GM18526 (cell line): ENCODE results near the gene NPHP4.

ENCODE experiments used
- POLR2A ChIP-seq: IDR thresholded peaks from 3 replicates; pipeline ENCODE4 v1.6.1; 2011; ENCODE audit not compliant: insufficient read length; ENCODE audit errors: extremely low read depth

The NPHP4 gene

GRCh38 chr1:5959087-5959486 is 33.1 kb downstream of the NPHP4 start:
- no peak for TF ChIP-seq POLR2A

- TF ChIP-seq POLR2A = no peak
Observed at GRCh38 chr1:5956022-5956830, 36.0 kb downstream of the NPHP4 start.

GRCh38 chr1:5955479-5955977 is 36.7 kb downstream of the NPHP4 start:
- no peak for TF ChIP-seq POLR2A

DNA sequence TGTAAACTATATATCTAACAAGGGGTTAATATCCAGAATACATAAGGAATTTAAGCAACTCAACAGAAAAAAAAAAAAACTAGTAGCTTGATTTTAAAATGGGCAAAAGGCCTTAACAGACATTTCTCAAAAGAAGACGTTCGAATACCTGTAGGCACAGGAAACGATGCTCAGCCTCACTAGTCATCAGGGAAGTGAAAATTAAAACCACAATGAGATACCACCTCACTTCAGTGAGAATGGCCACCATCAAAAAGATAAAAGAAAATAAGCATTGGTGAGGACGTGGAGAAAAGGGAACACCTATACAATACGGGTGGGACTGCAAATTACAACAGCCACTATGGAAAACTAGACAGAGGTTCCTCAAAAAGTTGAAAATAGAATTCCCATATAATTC is 37.3 kb downstream of the NPHP4 start:
- no peak for TF ChIP-seq POLR2A

- no peak for TF ChIP-seq POLR2A
Observed at GRCh38 chr1:5953386-5953785, 38.8 kb downstream of the NPHP4 start.

GRCh38 chr1:5951846-5952410 is 40.3 kb downstream of the NPHP4 start:
- no peak for TF ChIP-seq POLR2A

DNA sequence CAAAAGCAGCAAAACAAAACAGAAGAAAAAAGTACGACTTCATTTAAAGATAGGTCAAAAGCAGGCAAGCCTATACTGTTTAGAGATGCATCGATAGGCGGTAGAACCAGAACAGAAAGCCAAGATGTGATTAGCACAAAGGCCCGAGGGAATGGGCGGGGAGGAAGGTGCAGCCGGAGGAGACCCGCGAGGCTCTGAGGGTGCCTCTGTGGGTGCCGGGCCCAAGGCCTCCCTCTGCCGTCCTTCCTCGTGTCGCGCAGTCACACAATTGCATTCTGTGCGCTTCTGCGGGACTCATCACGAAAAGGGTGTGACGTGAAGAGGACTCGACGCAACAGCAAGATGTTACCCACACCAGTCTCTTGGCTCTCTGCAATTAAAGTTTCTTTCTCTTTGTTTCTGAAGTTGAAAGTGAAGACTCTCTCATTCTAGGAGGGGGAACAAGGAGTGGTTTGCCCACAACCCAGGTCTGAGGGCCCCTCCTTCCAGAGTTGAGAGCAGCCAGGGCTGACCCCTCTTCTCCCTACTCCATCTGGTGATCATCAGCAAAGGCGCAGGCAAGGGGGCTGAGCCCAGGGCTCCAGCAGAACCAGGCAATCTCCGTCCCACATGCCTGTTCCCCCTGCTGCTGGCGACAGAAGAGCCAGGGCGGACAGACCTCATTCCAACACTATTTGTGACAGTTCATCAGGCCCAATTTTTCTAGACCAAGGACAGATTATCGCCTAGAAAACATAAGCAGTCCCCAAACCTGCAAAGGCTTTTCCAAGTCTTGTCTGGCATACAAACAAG is 41.0 kb downstream of the NPHP4 start:
- TF ChIP-seq POLR2A = no peak

DNA sequence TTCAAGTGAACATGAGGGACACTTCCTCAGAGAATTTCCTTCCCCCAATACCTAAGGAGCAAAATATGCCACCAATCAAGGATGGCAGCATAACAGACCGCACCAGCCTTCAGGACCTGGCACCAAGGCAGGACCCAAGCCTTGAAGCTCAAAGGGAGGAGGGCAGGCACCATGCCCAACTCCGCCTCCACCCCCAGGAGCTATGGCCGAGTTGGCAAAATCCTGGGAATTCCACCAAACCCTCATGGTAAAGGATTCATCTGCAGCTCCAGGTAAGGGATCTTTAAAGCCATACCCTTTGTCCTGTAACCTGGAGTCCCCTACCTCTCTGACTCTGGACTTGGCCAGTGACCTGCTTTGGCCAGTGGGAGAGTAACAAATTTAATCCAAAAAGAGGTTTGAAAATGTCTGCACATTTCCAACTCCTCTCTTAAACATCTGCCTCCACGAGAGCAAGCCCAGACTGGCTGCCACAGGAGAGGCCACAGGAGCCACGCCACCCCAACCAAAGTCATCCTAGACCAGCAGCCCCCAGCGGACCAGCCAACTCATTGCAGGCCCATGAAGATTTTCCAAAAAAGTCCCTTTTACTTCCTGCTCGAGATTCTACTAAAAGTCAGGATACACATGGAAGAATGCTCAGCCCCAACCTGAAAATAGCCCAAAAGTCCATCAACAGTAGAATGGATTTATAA is 41.9 kb downstream of the NPHP4 start:
- TF ChIP-seq POLR2A = no peak

DNA sequence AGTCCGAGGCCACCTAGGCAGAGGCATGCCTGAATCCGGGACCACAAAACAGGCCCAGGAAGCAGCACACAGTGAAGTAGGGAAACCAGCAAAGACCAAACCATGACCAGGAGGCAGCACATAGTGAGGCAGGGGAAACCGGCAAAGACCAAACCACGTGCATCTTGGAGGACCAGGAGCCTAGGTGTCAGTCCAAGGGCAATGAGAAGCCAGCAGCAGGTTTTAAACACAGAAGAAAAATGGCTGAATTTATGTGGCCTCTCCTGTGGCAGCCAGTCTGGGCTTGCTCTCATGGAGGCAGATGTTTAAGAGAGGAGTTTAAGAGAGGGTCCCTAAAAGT is 42.5 kb downstream of the NPHP4 start:
- no peak for TF ChIP-seq POLR2A

- no peak for TF ChIP-seq POLR2A
Observed at GRCh38 chr1:5949085-5949760, 43.0 kb downstream of the NPHP4 start.

- TF ChIP-seq POLR2A = no peak
Observed at GRCh38 chr1:5948681-5949005, 43.6 kb downstream of the NPHP4 start.

GRCh38 chr1:5947978-5948680 is 44.1 kb downstream of the NPHP4 start:
- no peak for TF ChIP-seq POLR2A

- TF ChIP-seq POLR2A = no peak
Observed at GRCh38 chr1:5947071-5947821, 45.0 kb downstream of the NPHP4 start.

DNA sequence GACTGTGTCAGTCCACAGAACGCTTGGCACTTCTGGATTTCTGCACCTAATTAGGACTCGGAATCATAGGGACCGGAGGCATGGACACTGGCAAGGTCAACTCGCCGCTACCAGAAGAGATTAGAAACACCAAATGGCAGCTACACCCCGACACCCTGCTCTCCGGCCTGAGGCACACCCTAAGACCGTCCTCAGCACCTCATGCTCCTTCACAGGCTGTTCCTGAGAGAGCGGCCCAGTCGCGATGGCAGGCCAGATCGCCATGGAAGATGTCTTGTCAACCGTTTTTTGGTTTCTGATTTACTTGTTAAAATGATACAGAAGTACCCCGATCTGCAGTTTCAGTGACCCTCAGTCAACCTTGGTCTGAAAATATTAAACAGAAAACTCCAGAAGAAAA is 46.8 kb downstream of the NPHP4 start:
- TF ChIP-seq POLR2A = no peak
